Mucosa of stomach (tissue), 1 donor: ENCODE measurements around the gene C7orf57.

Source experiments
- H3K27me3 ChIP-seq: one replicate; pipeline ENCODE4 v1.7.0; 2013; ENCODE audit warnings: mild to moderate bottlenecking, low read length; ENCODE audit not compliant: control insufficient read depth, insufficient read depth
- H3K36me3 ChIP-seq: one replicate; pipeline ENCODE4 v1.7.0; 2013; ENCODE audit warnings: low read length; ENCODE audit not compliant: control insufficient read depth, insufficient read depth
- H3K4me1 ChIP-seq: one replicate; pipeline ENCODE4 v1.7.0; 2013; ENCODE audit warnings: mild to moderate bottlenecking, low read length; ENCODE audit not compliant: control insufficient read depth, insufficient read depth
- H3K4me3 ChIP-seq: one replicate; pipeline ENCODE4 v1.7.0; 2013; ENCODE audit warnings: low read length
- H3K9ac ChIP-seq: one replicate; pipeline ENCODE4 v1.7.0; 2013; ENCODE audit warnings: mild to moderate bottlenecking, low read length, moderate library complexity
- H3K9me3 ChIP-seq: one replicate; pipeline ENCODE4 v1.7.0; 2013; ENCODE audit warnings: mild to moderate bottlenecking, low read length, moderate library complexity; ENCODE audit not compliant: control insufficient read depth
- donor health status: Pancreatic carcinoma.

The C7orf57 gene

GRCh38 chr7:48006866-48007265 is 28.5 kb upstream of the C7orf57 start:
- no peak overlapping the region for H3K9ac ChIP-seq
- H3K9me3 ChIP-seq, result no peaks in the 10 kb centered on the region

GRCh38 chr7:48009257-48009656 is 26.1 kb upstream of the C7orf57 start:
- no peaks in the 10 kb centered on the region for H3K36me3 ChIP-seq
- peaks cover 15% of the 10 kb centered on the region for H3K4me1 ChIP-seq
- H3K9me3 ChIP-seq, result no peaks in the 10 kb centered on the region

More at GRCh38 chr7:48006866-48007265, 28.5 kb upstream of the C7orf57 start:
- Histone ChIP-seq H3K27me3 (no peaks in the 10 kb centered on the region), H3K4me3 (no peak overlapping the region), H3K36me3 (no peaks in the 10 kb centered on the region), H3K4me1 (peaks cover 18% of the 10 kb centered on the region)

DNA sequence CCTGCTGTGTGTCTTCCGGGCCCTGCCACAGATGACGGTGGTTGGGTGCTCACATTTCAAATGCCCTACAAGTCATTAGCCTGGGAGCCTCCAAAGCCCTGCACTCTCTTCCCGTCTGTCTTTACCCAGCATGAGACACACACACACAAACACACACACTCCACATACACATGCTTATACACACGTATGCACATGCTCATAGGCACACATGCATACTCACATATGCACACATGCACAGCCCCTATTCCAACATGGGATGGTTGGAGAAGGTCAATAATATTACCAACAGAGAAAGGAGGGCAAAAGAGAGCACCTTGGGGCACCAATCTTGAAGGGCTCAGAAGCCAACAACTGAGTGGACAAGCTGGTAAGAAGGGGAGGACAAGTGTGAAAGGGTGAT is 25.4 kb upstream of the C7orf57 start:
- Histone ChIP-seq H3K9ac (no peak overlapping the region), H3K4me3 (no peak overlapping the region)

More at GRCh38 chr7:48009257-48009656, 26.1 kb upstream of the C7orf57 start:
- Histone ChIP-seq H3K9ac (no peak overlapping the region), H3K27me3 (no peaks in the 10 kb centered on the region), H3K4me3 (no peak overlapping the region)

DNA sequence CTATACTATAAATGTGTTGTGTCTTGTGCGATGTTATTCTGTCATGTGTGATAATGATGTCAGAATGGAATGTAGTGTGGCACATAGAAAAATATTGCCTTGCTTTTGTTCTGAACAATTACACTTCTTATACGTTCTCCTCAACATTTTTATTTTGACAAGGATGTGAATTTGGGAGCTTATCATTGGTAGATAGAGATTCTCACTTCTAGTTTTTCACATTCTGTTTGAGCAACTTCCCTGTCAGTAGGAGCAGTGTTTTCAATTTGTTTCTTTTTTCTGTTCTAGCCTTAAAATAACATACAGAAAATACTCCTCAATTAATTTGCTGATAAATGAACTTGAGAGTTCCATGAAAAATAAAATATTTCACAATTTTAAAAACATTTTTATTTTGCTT is 24.0 kb upstream of the C7orf57 start:
- Histone ChIP-seq H3K36me3 (no peaks in the 10 kb centered on the region), H3K9ac (no peak overlapping the region), H3K4me3 (no peak overlapping the region), H3K4me1 (no peaks in the 10 kb centered on the region), H3K27me3 (peaks cover 3% of the 10 kb centered on the region), H3K9me3 (no peaks in the 10 kb centered on the region)

More for the DNA sequence above, 25.4 kb upstream of the C7orf57 start:
- Histone ChIP-seq H3K4me1 (peaks cover 8% of the 10 kb centered on the region), H3K36me3 (no peaks in the 10 kb centered on the region), H3K9me3 (no peaks in the 10 kb centered on the region), H3K27me3 (no peaks in the 10 kb centered on the region)

GRCh38 chr7:48011951-48012350 is 23.4 kb upstream of the C7orf57 start:
- peaks cover 9% of the 10 kb centered on the region for H3K27me3 ChIP-seq
- H3K9ac ChIP-seq, result no peak overlapping the region
- H3K4me1 ChIP-seq, result no peaks in the 10 kb centered on the region
- H3K9me3 ChIP-seq, result no peaks in the 10 kb centered on the region
- no peaks in the 10 kb centered on the region for H3K36me3 ChIP-seq
- no peak overlapping the region for H3K4me3 ChIP-seq

GRCh38 chr7:48016641-48017040 is 18.7 kb upstream of the C7orf57 start:
- Histone ChIP-seq H3K27me3 (peaks cover 28% of the 10 kb centered on the region), H3K9me3 (no peaks in the 10 kb centered on the region), H3K9ac (no peak overlapping the region), H3K36me3 (no peaks in the 10 kb centered on the region), H3K4me1 (no peaks in the 10 kb centered on the region), H3K4me3 (no peak overlapping the region)

DNA sequence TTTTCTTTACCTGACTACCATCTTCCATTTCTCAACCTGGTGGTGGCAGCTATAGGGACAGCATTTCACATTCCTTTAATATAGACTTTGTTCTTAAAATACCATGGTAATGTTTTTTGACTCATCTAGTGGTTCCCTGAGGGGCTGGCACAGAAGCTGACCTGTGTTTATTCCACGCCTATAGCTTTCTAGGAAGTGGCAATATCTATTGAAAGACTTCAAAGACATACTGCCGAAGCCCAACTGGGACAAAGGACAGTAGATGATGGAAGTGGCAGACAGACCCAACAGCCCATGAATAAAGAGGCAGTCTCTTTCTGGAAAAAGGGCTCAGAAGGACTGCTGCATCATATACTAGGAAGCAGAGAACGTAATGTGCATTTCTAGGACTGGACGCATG is 17.7 kb upstream of the C7orf57 start:
- no peaks in the 10 kb centered on the region for H3K36me3 ChIP-seq
- no peak overlapping the region for H3K9ac ChIP-seq
- H3K9me3 ChIP-seq, result no peaks in the 10 kb centered on the region
- no peaks in the 10 kb centered on the region for H3K4me1 ChIP-seq
- H3K27me3 ChIP-seq, result peaks cover 28% of the 10 kb centered on the region
- H3K4me3 ChIP-seq, result no peak overlapping the region

DNA sequence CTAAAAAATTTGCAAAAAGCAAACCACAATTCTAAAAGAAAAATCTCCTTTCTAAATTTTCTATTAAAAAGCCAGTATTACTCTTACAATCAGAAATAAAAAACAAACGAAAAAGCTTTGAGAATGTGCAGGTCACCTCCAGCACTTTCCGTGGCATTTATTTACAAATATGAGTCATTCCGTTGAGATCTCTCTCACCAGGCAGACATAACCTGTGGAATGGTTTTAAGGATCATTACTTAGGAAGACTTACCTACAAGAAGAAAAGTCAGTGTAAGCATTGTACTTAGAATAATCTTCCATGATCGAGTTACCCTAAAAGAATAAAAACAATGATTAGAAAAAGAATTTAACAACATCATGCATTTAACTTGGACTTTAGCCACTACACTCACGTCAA is 9.7 kb upstream of the C7orf57 start:
- Histone ChIP-seq H3K9ac (no peak overlapping the region), H3K4me3 (no peak overlapping the region), H3K4me1 (no peaks in the 10 kb centered on the region), H3K9me3 (no peaks in the 10 kb centered on the region), H3K36me3 (no peaks in the 10 kb centered on the region), H3K27me3 (no peaks in the 10 kb centered on the region)

DNA sequence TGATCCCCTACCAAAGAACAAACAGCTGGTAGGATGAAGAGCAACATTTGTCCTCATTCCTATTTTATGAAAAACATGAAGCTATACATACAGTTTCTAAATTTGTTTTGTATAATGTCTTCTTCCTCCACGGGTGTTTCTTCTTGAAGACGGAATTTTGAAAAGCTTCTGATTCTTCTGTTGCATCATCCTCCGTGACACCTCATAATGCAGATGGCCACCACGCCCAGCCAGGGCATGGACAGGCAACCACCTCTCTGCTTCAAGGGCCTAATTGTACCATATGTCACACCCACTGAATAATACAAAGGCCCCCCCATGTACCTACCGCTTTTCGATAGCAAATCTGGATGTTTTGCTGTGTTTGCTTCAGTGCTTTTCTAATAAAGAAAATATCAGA is 6.4 kb upstream of the C7orf57 start, which contains the start of gene SUN3:
SUN3 (minus strand) TSS at position 170 of the 400 bp plus-strand sequence; CDS start at position 1, 169 bp downstream.
- Histone ChIP-seq H3K9me3 (no peaks in the 10 kb centered on the region), H3K36me3 (no peaks in the 10 kb centered on the region), H3K4me3 (no peak within 1 kb of the TSS), H3K27me3 (no peaks in the 10 kb centered on the region), H3K4me1 (no peaks in the 10 kb centered on the region), H3K9ac (no peak within 1 kb of the TSS)

- H3K36me3 ChIP-seq, result no peaks in the 10 kb centered on the region
- H3K9me3 ChIP-seq, result no peaks in the 10 kb centered on the region
- H3K4me3 ChIP-seq, result no peak overlapping the region
- H3K9ac ChIP-seq, result no peak overlapping the region
- peaks cover 8% of the 10 kb centered on the region for H3K27me3 ChIP-seq
- peaks cover 7% of the 10 kb centered on the region for H3K4me1 ChIP-seq
Observed at GRCh38 chr7:48031111-48031510, 4.2 kb upstream of the C7orf57 start.

DNA sequence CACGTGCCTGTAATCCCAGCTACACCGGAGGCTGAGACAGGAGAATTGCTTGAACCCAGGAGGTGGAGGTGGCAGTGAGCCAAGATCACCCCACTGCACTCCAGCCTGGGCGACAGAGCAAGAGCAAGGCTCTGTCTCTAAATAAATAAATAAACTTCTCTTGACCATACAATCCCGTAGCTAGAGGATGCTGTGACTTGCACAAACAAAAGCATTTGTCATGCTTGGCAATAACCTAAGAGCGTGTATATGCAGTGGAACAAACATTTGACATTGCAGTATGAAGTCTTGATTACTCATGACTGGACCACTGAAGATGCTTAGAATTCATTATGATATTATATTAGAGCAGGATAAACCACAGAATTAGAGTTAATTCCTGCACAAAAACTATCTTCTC is 1.4 kb upstream of the C7orf57 start:
- Histone ChIP-seq H3K4me1 (peaks cover 9% of the 10 kb centered on the region), H3K9me3 (no peaks in the 10 kb centered on the region), H3K36me3 (no peaks in the 10 kb centered on the region), H3K27me3 (peaks cover 24% of the 10 kb centered on the region), H3K4me3 (no peak overlapping the region), H3K9ac (no peak overlapping the region)

GRCh38 chr7:48035967-48036478 is 680 bp downstream of the C7orf57 start:
- Histone ChIP-seq H3K4me3 (peak overlapping the region; percentile 56), H3K4me1 (peaks cover 9% of the 10 kb centered on the region), H3K9ac (no peak overlapping the region)

More at GRCh38 chr7:48035967-48036478, 680 bp downstream of the C7orf57 start:
- Histone ChIP-seq H3K27me3 (peaks cover 26% of the 10 kb centered on the region), H3K9me3 (no peaks in the 10 kb centered on the region), H3K36me3 (no peaks in the 10 kb centered on the region)
